ENCODE measurements around the gene LUC7L3.

LUC7L3 gene

DNA sequence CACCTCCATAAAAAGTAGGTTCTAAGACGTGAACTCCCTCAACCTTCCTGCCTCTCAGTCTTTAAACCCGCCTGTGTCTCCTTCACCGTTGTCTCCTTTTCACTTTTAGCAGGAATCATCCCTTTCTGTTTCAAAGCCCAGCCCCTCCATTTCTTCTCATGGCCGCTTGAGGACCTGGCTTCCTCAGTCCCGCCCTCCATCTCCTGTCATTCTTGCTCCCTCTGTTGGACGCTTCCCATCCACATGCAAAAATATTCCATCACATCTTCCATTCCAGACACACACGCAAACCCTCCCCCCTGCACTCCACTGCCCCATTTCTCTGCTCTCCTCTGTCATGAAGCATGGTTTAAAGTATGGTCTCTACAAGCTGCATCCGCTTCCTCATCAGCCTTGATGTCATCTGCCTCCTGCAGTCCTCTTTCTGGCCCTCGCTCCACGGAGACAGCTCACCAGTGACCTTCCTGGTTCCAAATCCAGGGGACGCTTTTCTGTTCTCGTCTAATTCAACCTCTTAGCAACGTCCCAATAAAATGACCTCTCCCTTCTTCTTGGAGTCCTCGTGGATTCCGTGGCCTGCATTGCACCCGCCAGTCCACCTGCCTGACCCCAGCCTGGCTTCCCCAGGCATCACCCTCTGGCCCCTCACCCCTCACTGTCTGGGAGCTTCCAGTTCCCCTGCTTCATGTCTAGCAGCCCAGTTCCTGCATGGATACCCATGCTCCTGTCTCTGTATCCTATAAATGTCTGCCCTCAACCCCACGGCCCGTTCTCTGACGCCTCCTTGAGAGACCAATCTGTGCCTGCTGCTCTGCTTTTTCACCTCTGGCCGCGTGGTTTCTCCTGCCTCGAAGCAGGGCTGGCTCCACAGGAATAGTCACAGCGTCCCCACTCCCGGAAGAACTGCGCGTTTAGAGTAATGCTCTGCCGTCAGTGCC lies 37.9 kb upstream of the LUC7L3 start:
- H3K27ac ChIP-seq (ENCODE audit: low read length): no peak overlapping the region

DNA sequence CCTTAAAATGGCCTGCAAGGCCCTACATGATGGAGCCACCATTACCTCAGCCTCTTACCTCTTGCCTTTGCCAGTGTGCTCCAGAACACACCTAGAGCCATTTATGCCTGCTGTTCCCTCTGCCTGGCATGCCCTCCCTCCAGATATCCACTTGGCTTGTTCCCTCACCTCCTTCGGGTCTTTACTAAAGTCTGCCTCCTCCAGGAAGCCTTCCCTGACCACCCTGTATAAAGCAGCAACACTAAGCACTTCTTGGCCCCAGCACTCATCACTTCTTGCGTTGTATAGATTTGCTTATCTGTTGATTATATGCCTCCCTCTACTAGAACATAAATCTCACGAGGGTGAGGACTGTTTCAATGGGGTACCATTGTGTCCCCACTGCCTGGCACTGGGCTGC lies 37.0 kb upstream of the LUC7L3 start:
- no peak overlapping the region for H3K4me3 ChIP-seq (ENCODE audit: low read length)
- no peak overlapping the region for H3K9ac ChIP-seq (ENCODE audit: low read length)
- H3K27me3 ChIP-seq (ENCODE audit: control insufficient read depth, insufficient read depth, low read length): no peaks in the 10 kb centered on the region
- no peak overlapping the region for H3K27ac ChIP-seq (ENCODE audit: low read length)
- no peaks in the 10 kb centered on the region for H3K9me3 ChIP-seq (ENCODE audit: control insufficient read depth, low read depth, low read length)
- H3K36me3 ChIP-seq (ENCODE audit: control insufficient read depth, low read depth, low read length): no peaks in the 10 kb centered on the region
- peaks cover 4% of the 10 kb centered on the region for H3K4me1 ChIP-seq (ENCODE audit: control insufficient read depth, low read depth, low read length)

More for the DNA sequence above, 37.9 kb upstream of the LUC7L3 start:
- H3K9me3 ChIP-seq (ENCODE audit: control insufficient read depth, low read depth, low read length): no peaks in the 10 kb centered on the region
- peaks cover 4% of the 10 kb centered on the region for H3K4me1 ChIP-seq (ENCODE audit: control insufficient read depth, low read depth, low read length)
- no peaks in the 10 kb centered on the region for H3K36me3 ChIP-seq (ENCODE audit: control insufficient read depth, low read depth, low read length)
- H3K27me3 ChIP-seq (ENCODE audit: control insufficient read depth, insufficient read depth, low read length): no peaks in the 10 kb centered on the region
- H3K9ac ChIP-seq (ENCODE audit: low read length): no peak overlapping the region
- H3K4me3 ChIP-seq (ENCODE audit: low read length): no peak overlapping the region

DNA sequence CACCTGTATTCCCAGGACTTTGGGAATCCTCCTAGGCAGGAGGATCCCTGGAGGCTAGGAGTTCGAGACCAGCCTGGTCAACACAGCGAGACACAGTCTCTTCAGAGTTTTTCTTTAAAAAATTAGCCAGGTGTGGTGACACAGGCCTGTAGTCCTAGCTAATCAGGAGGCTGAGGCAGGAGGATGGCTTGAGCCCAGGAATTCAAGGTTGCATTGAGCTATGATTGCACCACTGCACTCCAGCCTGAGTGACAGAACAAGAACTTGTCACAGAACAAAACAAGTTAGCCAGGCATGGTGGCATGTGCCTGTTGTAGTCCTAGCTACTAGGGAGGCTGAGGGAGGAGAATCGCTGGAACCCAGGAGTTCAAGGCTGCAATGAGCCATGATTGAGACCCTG lies 36.5 kb upstream of the LUC7L3 start:
- Histone ChIP-seq H3K9ac (ENCODE audit: low read length) (no peak overlapping the region), H3K9me3 (ENCODE audit: control insufficient read depth, low read depth, low read length) (no peaks in the 10 kb centered on the region), H3K27me3 (ENCODE audit: control insufficient read depth, insufficient read depth, low read length) (no peaks in the 10 kb centered on the region), H3K36me3 (ENCODE audit: control insufficient read depth, low read depth, low read length) (no peaks in the 10 kb centered on the region), H3K4me3 (ENCODE audit: low read length) (no peak overlapping the region), H3K27ac (ENCODE audit: low read length) (no peak overlapping the region), H3K4me1 (ENCODE audit: control insufficient read depth, low read depth, low read length) (peaks cover 4% of the 10 kb centered on the region)

DNA sequence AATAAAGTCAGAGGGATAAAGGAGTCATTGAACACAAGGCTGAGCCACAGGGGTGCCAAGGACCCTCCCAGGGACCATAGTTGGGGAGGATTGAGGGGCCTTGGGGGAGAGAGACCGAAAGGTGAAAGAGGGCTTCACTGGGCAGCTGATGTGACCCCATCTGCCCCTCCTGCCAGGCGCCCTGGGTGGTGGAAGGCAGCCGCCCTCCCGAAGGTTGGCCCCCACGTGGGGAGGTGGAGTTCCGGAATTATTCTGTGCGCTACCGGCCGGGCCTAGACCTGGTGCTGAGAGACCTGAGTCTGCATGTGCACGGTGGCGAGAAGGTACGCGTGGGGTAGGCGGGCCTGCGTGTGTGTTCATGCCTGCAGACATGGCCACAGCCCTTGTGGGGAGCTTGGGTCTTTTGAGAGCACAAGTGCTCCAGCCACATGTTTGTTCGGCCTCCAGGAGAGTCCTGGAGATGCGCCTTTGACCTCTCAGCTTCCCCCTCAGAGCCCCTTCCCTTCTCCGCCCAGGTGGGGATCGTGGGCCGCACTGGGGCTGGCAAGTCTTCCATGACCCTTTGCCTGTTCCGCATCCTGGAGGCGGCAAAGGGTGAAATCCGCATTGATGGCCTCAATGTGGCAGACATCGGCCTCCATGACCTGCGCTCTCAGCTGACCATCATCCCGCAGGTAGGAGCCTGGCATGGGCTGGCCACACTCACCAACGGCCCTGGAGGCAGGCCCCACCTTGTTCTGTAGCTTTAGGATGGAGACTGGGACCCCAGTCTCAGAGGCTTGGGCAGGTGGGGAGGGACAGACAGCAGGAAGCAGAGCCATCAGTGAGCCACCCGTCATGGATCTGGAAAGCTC lies 35.7 kb upstream of the LUC7L3 start:
- H3K9me3 ChIP-seq (ENCODE audit: control insufficient read depth, low read depth, low read length): no peaks in the 10 kb centered on the region
- no peaks in the 10 kb centered on the region for H3K27me3 ChIP-seq (ENCODE audit: control insufficient read depth, insufficient read depth, low read length)
- H3K9ac ChIP-seq (ENCODE audit: low read length): no peak overlapping the region
- no peaks in the 10 kb centered on the region for H3K36me3 ChIP-seq (ENCODE audit: control insufficient read depth, low read depth, low read length)
- peaks cover 4% of the 10 kb centered on the region for H3K4me1 ChIP-seq (ENCODE audit: control insufficient read depth, low read depth, low read length)
- no peak overlapping the region for H3K27ac ChIP-seq (ENCODE audit: low read length)
- no peak overlapping the region for H3K4me3 ChIP-seq (ENCODE audit: low read length)

DNA sequence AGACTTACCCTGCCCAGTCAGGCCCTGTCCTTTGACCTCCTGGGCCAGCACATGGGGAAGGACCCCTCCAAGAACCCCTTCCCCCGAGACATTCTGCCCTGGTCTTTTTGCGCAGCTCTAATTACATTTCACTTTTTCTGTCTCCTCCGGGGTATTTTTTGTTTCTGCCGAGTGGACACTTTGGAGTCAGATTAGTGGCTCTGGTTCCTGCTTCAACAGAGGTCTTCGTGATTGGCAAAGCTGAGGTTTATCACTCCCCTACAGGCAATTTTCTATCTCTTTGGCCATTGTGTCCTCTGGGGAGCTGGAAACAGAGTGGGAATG lies 35.2 kb upstream of the LUC7L3 start:
- no peak overlapping the region for H3K27ac ChIP-seq (ENCODE audit: low read length)

DNA sequence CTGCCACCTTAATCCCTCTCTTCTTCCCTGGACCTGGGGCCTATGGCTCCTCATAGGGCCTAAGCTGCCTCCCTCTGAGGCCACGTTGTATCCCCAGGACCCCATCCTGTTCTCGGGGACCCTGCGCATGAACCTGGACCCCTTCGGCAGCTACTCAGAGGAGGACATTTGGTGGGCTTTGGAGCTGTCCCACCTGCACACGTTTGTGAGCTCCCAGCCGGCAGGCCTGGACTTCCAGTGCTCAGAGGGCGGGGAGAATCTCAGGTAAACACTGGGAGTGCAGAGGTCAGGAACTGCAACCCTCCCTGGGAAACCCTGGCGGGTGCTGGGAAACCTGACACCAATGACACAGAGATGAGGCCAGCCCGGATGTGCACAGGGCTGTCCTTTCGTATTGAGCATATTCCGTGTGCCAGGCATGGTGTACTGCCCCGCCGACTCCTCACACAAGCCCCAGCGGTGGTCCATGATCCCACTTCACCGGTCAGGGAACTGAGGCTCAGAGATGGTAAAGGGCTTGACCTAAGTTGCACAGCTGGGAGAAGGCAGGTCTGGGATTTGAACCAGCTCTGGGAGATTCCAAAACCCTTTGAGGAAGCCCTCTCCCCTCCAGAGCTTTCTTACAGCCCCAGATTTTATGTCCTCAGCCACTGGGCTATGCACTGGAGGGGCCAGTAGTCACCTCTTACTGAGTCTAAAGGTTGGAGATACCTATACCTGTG lies 34.6 kb upstream of the LUC7L3 start:
- no peaks in the 10 kb centered on the region for H3K36me3 ChIP-seq (ENCODE audit: control insufficient read depth, low read depth, low read length)
- H3K9me3 ChIP-seq (ENCODE audit: control insufficient read depth, low read depth, low read length): no peaks in the 10 kb centered on the region
- no peak overlapping the region for H3K27ac ChIP-seq (ENCODE audit: low read length)
- peaks cover 4% of the 10 kb centered on the region for H3K4me1 ChIP-seq (ENCODE audit: control insufficient read depth, low read depth, low read length)
- H3K9ac ChIP-seq (ENCODE audit: low read length): no peak overlapping the region
- H3K4me3 ChIP-seq (ENCODE audit: low read length): no peak overlapping the region
- H3K27me3 ChIP-seq (ENCODE audit: control insufficient read depth, insufficient read depth, low read length): no peaks in the 10 kb centered on the region

More for the DNA sequence above, 35.2 kb upstream of the LUC7L3 start:
- H3K27me3 ChIP-seq (ENCODE audit: control insufficient read depth, insufficient read depth, low read length): no peaks in the 10 kb centered on the region
- no peaks in the 10 kb centered on the region for H3K36me3 ChIP-seq (ENCODE audit: control insufficient read depth, low read depth, low read length)
- H3K9me3 ChIP-seq (ENCODE audit: control insufficient read depth, low read depth, low read length): no peaks in the 10 kb centered on the region
- H3K4me1 ChIP-seq (ENCODE audit: control insufficient read depth, low read depth, low read length): peaks cover 4% of the 10 kb centered on the region
- H3K4me3 ChIP-seq (ENCODE audit: low read length): no peak overlapping the region
- H3K9ac ChIP-seq (ENCODE audit: low read length): no peak overlapping the region

DNA sequence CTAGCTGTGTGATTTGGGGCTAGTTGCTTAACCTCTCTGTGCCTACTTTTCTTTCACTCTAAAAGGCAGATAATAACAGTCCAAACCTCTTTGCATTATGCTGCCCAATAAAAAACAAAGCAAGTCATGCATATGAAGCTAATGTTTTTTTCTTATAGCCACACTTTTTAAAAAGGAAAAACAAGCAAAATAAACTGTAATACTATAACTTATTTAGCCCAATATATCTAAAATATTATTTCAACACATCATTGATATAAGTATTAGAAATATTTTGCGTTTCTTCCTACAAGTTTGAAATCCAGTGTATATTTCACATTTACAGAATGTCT lies 34.1 kb upstream of the LUC7L3 start:
- no peak overlapping the region for H3K4me3 ChIP-seq (ENCODE audit: low read length)
- no peaks in the 10 kb centered on the region for H3K36me3 ChIP-seq (ENCODE audit: control insufficient read depth, low read depth, low read length)
- no peak overlapping the region for H3K27ac ChIP-seq (ENCODE audit: low read length)
- H3K9me3 ChIP-seq (ENCODE audit: control insufficient read depth, low read depth, low read length): no peaks in the 10 kb centered on the region
- H3K27me3 ChIP-seq (ENCODE audit: control insufficient read depth, insufficient read depth, low read length): no peaks in the 10 kb centered on the region
- peaks cover 9% of the 10 kb centered on the region for H3K4me1 ChIP-seq (ENCODE audit: control insufficient read depth, low read depth, low read length)
- H3K9ac ChIP-seq (ENCODE audit: low read length): no peak overlapping the region

DNA sequence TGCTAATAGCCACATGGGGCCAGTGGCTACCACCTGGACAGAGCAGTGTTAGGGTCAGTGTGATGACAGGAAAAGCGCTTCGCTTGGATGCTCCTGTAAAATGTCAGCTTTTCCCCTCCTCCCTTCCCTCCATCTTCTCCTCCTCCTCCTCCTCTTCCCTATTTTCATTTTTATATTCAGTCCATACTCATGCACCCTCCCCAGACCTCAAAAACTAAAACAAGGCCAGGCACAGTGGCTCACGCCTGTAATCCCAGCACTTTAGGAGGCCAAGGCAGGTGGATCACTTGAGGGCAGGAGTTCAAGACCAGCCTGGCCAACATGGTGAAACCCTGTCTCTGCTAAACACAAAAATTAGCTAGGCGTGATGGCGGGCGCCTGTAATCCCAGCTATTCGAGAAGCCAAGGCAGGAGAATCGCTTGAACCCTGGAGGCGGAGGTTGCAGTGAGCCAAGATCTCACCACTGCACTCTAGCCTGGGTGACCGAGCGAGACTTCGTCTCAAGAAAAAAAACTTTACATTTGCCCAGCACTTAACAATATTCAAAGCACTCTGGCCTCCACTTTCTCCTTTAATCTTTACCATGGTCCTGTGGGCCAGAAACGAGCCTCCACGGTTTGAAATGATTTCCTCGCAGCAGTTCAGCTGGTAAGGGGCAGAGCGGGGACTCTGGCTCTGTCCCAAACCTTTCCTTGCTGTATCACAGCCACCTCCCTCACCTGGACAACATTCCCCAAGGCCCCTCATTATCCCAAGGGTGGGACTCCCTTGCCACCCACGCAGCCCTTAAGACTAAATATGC lies 33.5 kb upstream of the LUC7L3 start:
- Histone ChIP-seq H3K27ac (ENCODE audit: low read length) (no peak overlapping the region), H3K4me1 (ENCODE audit: control insufficient read depth, low read depth, low read length) (peaks cover 14% of the 10 kb centered on the region), H3K36me3 (ENCODE audit: control insufficient read depth, low read depth, low read length) (no peaks in the 10 kb centered on the region), H3K9me3 (ENCODE audit: control insufficient read depth, low read depth, low read length) (no peaks in the 10 kb centered on the region), H3K4me3 (ENCODE audit: low read length) (no peak overlapping the region), H3K27me3 (ENCODE audit: control insufficient read depth, insufficient read depth, low read length) (no peaks in the 10 kb centered on the region), H3K9ac (ENCODE audit: low read length) (no peak overlapping the region)

DNA sequence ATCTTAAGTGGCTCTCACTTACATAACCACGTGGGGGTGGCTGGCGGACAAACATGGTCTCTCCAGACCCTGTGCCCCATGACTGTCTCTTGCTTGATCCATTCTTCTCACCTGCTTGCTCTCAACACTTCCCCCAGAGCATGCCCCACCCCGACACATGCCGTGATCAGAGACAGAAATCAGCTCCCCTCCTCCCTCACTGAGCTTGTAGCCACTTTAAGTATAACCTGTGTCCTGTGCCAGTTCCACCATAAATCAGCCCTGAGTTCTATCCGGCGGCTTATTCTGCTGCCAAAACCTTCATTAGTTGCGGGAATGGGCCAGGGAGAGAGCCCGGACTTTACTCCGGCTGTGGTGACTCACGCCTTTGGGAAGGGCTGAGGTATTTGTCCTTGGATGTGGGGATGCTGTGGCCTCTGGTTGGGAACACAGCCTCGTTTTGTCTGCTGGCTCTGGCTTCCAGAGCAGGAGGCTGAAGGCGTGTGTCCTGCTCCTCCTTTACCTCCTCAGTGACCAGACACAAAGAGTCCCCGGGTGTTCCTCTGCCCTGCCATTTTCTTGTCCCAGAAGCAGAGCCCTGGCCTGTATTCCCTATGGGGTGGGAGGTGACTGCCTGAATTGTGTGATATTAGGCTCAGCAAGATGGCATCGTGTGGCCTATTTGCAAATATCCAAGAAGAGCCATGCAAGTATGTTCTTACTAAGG lies 32.8 kb upstream of the LUC7L3 start:
- H3K9me3 ChIP-seq (ENCODE audit: control insufficient read depth, low read depth, low read length): no peaks in the 10 kb centered on the region
- peaks cover 15% of the 10 kb centered on the region for H3K4me1 ChIP-seq (ENCODE audit: control insufficient read depth, low read depth, low read length)
- H3K36me3 ChIP-seq (ENCODE audit: control insufficient read depth, low read depth, low read length): no peaks in the 10 kb centered on the region
- no peak overlapping the region for H3K9ac ChIP-seq (ENCODE audit: low read length)
- H3K27me3 ChIP-seq (ENCODE audit: control insufficient read depth, insufficient read depth, low read length): no peaks in the 10 kb centered on the region
- no peak overlapping the region for H3K27ac ChIP-seq (ENCODE audit: low read length)
- H3K4me3 ChIP-seq (ENCODE audit: low read length): no peak overlapping the region

DNA sequence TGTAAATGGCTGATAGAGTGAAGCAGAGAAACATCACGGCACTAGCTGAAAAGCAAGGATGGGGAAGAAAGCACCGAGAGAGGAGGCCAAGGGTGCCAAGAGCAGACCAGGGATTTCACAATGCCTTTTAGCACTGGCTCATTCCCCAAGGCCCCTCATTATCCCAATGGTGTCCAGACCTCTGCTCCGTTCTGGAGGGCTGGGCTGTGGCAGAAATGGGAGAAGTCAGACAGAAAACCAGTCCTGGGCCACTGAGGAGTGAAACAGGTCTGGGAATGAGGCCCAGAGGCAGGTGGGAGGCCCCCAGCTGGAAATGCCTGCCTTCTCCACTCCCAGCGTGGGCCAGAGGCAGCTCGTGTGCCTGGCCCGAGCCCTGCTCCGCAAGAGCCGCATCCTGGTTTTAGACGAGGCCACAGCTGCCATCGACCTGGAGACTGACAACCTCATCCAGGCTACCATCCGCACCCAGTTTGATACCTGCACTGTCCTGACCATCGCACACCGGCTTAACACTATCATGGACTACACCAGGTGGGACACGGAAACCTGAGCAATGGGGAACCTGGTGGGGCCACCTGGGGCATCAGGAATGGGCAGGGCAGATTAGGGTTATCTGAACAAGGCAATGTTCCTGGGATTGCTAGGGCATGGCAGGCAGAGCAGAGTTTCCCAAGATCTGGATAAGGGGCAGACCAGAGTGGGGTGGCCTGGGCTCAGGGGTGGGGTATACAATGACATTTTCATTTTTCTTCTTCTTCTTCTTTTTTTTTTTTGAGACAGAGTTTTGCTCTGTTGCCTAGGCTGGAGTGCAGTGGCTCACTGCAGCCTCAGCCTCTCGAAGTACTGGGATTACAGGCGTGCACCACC lies 32.0 kb upstream of the LUC7L3 start:
- H3K36me3 ChIP-seq (ENCODE audit: control insufficient read depth, low read depth, low read length): peaks cover under 1% of the 10 kb centered on the region
- no peak overlapping the region for H3K4me3 ChIP-seq (ENCODE audit: low read length)
- no peaks in the 10 kb centered on the region for H3K27me3 ChIP-seq (ENCODE audit: control insufficient read depth, insufficient read depth, low read length)
- H3K27ac ChIP-seq (ENCODE audit: low read length): no peak overlapping the region
- no peaks in the 10 kb centered on the region for H3K9me3 ChIP-seq (ENCODE audit: control insufficient read depth, low read depth, low read length)
- no peak overlapping the region for H3K9ac ChIP-seq (ENCODE audit: low read length)
- peaks cover 15% of the 10 kb centered on the region for H3K4me1 ChIP-seq (ENCODE audit: control insufficient read depth, low read depth, low read length)

All from iPS-18a (cell line).